UCSD-AML1 (cell line): ENCODE results near the gene USP4.
A peak's percentile ranks its signal among the peaks of the same experiment; 100 is the strongest.
"Not testable (repeated sequence)": the region's sequence is repeated elsewhere in the genome, so short reads cannot be mapped to it uniquely, and the experiment has no call there.

Source experiments
- DNase-seq: peaks from one replicate; lab custom pipeline; 2025; ENCODE audit not compliant: unreplicated experiment; lab: John Stamatoyannopoulos, UW

USP4 gene

DNA sequence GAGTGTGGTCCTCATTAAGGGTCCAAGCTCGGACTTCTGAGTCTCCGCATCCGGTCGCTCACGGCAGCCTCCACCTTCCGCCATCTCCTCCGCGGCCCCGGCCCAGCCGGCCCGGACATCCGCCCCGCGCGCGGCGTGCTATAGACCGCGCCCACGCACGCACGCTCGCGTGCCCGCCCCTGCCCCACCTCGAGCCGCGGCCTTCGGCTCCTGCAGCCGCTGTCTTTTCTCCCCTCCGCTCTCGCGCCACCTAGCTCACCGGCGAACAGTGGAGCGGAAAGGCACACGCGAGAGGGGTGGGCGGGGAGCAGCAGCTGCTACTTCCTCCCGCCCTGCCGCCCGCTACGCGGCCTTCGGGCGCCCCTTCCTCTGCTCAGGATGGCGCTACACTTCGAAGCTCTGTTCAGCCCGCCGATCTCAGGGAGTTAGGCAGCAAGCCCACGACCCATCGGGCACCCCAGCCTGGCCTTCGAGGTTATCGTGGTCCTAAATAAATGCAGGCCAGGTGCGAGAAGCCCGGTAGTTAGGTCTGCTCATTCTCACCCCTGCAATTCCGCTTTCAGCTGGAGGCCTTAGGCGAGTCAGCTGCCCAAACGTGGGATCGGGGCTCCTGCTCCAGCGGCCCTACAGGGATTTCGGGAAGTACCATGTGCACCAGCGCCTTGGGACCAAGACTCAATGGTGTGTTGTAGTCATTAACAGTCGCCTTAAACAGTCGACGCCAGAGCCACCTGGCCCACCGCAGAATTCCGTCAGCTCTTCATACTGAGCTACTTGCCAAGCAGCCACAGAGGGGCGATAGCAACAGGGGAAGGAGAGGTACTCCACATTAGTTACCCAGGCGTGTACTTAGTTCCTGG is at the start of gene USP4:
USP4 (minus strand) TSS at position 113 of the 860 bp plus-strand sequence; CDS start at position 84, 29 bp downstream.
- DNase-seq = peak; percentile 97

- DNase-seq = no peak
These were observed 49.4 kb upstream of the USP4 start for GRCh38 chr3:49389297-49389696.

DNA sequence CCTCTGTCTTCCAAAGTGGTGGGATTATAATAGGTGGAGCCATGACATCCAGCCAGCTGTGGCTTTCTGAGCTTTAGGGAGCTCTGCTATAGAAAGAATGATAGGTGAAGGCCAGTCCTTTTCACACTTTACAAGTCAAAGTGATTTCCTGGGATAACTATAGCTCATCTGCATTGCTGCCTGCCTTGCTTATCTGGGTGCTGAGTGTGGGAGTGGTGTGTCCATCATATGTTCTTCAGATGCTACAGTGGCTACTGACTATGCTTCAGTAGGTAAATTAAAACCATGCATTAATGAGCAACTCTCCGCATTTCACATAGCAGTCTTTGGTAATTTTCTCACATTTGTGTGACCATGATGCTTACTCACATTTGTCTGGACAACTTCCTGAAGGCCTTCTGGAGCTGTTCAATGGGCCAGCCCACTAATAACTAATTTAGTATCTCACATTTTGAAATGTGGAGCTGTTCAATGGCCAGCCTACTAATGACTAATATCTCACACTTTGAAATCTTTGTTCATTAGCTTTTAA is 48.5 kb upstream of the USP4 start:
- DNase-seq = no peak

- no peak for DNase-seq
These were observed 47.9 kb upstream of the USP4 start for GRCh38 chr3:49387721-49388120.

GRCh38 chr3:49386056-49386756 is 46.4 kb upstream of the USP4 start:
- DNase-seq = no peak

DNA sequence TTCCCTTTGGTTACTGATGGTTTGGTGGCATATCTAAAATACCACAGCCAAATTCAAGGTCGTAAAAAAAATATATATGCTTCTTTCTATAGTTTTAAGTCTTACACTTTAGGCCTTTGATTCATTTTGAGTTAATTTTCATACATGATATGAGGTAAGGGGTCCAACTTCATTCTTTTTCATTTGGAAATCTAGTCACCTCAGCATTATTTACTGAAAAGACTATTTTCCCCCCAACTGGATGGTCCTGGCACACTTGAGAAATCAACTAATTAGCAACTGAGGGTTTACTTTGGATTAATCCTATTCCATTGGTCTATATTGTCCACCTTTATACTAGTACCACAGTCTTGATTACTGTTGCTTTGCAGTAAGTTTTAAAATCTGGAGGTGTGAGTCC is 45.8 kb upstream of the USP4 start:
- DNase-seq = no peak

DNA sequence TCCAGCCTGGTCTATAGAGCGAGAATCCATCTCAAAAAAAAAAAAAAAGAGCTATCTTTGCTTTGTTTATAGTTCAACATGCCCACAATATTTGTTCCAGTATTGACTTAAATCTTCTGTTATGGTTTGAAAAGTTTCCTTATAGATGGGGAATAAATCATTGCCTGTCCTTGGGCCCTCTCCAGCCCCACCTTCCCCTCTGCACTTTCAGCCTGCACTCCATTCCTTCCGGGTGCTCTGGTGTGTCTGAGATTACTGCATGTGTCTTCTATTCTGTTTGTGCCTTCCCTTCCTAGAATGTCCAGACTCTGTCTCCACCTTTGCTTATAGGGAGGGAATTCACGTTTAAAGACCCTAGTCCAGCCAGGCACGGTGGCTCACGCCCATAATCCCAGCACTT is 43.5 kb upstream of the USP4 start:
- DNase-seq = no peak

DNA sequence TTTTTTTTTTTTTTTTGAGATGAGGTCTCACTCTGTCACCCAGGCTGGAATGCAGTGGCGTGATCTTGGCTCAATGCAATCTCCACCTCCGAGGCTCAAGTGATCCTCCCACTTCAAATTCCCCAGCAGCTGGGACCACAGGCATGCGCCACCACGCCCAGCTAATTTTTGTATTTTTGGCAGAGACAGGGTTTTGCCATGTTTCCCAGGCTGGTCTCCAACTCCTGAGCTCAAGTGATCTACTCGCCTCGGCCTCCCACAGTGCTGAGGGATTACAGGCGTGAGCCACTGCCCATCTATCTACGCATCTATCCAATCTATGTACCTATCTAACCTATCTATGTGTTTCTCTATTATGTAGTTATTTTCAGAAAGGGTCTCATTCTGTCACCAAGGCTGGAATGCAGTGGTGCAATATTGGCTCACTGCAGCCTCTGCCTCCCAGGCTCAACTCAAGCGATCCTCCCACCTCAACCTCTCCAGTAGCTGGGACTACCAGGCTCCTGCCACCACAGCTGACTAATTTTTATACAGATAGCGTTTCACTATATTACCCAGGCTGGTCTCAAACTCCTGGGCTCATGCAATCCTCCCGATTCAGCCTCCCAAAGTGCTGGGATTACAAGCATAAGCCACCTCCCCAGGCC is 38.5 kb upstream of the USP4 start:
- DNase-seq = no peak

- no peak for DNase-seq
These were observed 37.6 kb upstream of the USP4 start for GRCh38 chr3:49377483-49377882.

GRCh38 chr3:49371946-49372345 is 32.1 kb upstream of the USP4 start:
- no peak for DNase-seq

GRCh38 chr3:49370585-49371290 is 30.9 kb upstream of the USP4 start:
- no peak for DNase-seq

GRCh38 chr3:49362561-49362960 is 22.7 kb upstream of the USP4 start:
- DNase-seq = no peak

DNA sequence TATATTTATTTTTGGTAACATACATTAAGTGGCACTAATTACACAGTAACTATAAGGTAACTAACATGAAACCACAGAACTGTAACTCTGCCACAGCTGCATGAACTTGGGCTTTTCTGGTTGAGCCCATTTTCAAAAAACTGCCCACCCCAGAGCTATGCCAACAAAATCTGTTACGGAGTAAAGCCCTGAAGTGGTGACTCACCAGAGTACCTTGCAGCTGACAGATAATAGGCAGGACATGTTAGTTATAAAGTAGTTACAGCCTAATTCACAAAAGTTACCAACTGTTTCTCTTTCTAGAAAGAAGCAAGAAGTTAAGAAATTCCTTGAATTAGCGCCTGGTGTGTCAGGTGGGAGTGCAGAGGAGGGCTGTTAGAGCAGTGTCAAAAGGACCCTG is 19.8 kb upstream of the USP4 start:
- no peak for DNase-seq

GRCh38 chr3:49358884-49359225 is 19.0 kb upstream of the USP4 start:
- no peak for DNase-seq

DNA sequence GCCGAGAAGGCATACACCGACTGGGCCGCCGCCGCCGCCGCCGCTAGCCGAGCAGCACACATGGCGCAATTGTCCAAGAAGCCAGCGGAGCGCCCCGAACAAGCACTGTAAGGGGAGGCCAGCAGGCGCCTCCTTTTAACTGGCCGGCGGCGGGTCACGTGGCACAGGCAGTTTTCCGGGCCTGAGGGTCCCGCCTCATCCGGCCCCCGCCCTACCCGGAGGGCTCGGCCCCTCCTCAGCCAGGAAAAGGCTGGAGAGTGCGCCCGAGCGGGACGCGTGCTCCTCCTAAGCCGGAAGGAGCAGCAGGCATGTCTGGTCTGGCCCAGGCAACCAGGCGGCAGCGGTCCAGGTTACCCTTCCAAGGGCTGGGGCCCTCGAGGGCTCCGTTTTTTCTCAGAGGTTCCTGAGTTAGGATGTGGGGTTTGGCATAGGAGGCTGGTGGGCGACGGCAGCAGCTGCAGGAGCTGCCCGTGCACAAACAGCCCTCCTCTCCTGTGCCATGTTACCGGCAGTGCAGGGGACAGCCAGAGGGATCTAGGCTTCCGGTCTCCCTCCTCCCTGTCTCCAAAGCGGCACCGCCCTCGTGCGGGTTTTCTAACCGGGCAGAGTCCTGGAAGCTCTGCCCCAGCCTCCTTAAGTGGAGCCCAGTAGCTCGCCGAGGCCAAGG is 18.5 kb upstream of the USP4 start, which contains the start of gene GPX1:
GPX1 (minus strand) TSS at position 137 of the 667 bp plus-strand sequence; CDS start at position 62, 75 bp downstream.
- DNase-seq = peak; percentile 98

- peak; percentile 52 for DNase-seq
These were observed 17.8 kb upstream of the USP4 start for GRCh38 chr3:49357443-49358216.

GRCh38 chr3:49357095-49357442 is 17.2 kb upstream of the USP4 start:
- not testable (repeated sequence) for DNase-seq

DNA sequence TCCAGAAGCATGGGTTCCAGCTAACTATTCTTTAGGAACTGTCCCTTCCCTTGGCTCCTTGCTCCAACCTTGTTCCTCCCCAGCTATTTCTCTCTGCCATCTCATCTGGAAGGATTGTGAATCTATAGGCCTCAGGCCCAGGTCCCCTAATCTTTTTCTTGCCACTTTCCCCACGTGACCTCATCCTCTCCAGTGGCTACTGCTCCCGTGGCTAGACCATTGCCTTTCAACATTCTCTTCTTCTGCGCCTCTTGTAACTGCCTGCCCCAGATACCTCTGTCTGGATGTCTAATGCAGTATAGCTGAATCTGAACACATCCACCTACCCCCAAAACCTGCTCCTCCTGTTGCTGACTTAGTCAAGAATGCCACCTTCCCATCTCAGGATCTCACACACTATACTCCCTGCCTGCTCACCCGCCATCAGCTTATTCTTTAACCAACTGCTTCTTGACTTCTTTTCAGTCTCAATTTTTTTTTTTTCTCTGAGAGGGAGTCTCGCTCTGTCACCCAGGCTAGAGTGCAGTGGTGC is 13.1 kb upstream of the USP4 start:
- DNase-seq = peak; percentile 57

DNA sequence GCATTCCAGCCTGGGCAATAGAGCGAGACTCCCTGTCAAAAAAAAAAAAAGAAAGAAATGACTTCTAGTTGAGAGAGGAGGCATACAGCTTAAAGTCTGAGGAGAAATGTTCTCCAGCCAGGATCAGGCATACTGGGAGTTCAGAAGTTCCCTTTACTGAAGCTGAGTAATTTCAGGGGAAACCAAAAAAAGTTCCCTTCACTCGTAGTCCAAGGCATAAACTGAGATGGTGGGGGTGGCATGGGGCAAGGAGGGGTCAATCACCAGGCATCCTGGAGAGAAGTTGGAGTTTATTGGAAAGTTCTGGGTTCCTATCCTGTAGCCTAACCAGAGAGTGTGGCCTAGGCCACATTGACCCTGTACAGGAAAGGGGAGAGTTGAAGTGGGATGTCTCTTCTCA is 12.4 kb upstream of the USP4 start:
- peak; percentile 57 for DNase-seq
